HG03442 (cell line): ENCODE results near the gene CASP8AP2.
"Not testable (repeated sequence)": the region's sequence is repeated elsewhere in the genome, so short reads cannot be mapped to it uniquely, and the experiment has no call there.

Source experiments
- ATAC-seq: cut with Tn5 transposase; IDR thresholded peaks from one replicate; pipeline ENCODE4 v1.9.1; 2021; ENCODE audit warnings: mild to moderate bottlenecking, moderate library complexity; ENCODE audit not compliant: unreplicated experiment

The CASP8AP2 gene

DNA sequence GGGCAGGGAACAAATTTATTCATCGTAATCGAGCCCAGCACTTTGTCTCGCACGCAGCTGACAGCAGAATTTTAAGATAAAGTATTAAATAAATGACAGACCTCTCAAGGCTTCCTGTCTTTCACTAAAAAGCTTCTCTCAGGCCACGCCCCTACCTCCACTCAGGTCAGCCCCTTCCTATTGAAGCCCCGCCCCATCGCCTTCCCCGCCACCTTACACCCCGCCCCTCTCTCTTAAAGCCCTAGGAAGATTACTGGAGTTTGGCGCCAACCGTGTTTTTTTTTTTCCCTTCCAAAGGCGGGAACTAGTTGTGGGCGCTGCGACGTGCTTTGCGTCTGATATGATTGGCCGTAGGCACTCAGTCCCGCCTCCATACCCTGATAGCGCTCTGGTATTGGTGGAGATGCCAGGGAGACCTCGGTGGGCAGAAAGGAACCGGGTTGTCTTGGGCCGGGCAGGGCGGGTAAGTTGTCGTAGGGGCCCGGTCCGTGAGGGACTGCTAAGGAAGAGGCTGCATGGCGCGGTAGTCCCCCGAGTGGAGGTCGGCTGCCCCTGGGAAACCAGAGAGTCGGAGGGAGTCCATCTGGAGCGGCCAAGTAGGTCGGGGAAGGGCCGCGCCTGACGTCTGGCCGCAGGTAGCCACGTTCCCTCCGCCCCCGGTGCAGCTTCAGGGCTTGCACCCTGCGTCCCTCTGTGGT is at the start of gene CASP8AP2:
Gene CASP8AP2 (plus strand): TSS at position 409 of the 698 bp plus-strand sequence.
- peak; percentile 97 for ATAC-seq

DNA sequence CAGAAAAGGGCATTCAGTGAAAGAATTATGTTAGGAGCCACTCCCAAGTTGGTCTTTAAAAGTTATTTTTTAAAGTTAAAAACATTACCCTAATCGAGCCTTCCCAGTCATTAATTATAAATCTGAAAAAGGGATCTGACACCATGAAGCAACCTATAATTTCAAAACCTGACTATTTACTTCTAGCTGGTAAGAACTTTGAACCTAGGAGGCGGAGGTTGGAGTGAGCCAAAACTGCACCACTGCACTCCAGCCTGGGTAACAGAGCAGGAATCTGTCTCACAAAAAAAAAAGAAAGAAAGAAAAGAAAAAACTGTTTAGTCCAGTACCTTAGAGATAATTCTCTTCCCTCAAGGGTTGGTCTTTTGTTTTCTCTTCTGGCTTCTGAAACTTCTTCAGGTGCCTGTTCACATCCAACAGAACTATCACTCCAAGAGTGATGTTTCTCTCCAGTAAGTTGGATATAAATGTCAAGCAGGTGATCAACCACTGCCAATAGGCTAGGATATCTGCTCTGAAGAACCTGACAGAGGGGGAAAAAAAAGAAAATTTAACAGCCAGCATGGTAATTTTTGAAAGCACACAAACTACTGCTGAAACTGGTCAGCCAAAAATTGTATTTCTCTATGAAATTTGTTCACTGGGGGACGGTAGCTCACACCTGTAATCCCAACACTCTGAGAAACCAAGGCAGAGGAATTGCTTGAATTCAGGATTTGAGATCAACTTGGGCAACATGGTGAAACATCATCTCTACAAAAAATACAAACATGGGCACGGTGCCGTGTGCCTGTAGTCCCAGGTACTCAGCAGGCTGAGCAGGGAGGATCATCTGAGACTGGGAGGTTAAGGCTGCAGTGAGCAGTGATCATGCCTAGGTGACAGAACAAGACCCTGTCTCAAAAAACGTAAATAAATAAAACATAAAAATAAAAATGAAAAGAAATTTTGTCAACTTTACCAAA is 48.3 kb upstream of the CASP8AP2 start:
- no peak for ATAC-seq

DNA sequence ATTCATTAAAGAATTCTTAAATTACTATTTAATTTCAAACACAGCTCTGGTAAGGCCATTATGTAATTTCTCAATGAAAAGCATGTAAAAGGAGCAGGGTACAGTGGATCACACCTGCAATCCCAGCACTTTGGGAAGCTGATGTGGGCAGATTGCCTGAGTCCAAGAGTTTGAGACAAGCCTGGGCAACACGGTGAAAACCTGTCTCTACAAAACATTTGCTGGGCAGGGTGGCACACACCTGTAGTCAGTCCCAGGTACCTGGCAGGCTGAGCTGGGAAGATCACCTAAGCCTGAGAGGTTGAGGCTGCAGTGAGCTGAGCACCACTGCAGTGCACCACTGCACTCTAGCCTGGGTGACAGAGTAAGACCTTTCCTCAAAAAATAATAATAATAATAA is 47.5 kb upstream of the CASP8AP2 start:
- no peak for ATAC-seq

DNA sequence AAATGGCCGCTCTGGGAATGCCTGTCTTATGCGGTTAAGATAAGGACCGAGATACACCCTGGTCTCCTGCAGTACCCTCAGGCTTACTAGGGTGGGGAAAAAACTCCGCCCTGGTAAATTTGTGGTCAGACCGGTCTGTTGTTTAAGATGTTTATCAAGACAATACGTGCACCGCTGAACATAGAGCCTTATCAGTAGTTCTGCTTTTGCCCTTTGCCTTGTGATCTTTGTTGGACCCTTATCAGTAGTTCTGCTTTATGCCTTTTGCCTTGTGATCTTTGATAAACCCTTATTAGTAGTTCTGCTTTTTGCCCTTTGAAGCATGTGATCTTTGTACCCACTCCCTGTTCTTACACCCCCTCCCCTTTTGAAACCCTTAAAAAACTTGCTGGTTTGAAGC is 46.4 kb upstream of the CASP8AP2 start:
- ATAC-seq = not testable (repeated sequence)

DNA sequence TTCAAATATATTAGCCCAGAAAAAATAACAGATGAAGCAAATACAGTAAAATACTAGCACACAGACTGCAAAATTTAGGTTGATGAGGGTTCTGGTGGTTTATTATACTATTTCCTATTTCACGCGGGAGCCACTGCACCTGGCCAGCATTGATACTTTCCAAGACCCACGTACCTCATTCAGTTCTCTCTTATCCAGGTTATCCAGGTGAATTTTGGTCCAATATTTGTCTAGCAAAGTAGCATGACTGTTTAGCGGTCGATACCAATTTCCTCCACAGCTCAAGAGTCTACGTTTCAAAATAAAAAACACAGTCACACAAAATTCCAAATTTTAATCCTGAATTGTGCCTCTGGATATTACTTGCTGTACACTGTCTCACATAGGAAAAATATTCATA is 44.8 kb upstream of the CASP8AP2 start:
- ATAC-seq = no peak

DNA sequence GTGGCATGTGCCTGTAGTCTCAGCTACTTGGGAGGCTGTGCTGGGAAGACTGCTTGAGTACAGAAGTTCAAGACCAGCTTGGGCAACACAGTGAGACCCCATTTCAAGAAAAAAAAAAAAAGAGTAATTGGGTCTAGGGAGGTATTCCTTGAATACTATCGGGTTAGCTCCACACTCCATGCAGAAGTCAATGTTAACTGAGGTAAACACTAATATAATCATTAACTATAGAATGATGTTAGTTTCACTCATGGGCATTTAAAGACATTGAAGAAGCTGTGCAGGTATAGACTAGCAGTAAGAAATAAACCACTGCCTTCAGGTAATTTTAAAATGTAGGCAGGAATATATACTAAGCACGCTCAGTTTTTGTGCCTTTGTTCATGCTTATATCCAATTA is 42.7 kb upstream of the CASP8AP2 start:
- ATAC-seq = no peak

DNA sequence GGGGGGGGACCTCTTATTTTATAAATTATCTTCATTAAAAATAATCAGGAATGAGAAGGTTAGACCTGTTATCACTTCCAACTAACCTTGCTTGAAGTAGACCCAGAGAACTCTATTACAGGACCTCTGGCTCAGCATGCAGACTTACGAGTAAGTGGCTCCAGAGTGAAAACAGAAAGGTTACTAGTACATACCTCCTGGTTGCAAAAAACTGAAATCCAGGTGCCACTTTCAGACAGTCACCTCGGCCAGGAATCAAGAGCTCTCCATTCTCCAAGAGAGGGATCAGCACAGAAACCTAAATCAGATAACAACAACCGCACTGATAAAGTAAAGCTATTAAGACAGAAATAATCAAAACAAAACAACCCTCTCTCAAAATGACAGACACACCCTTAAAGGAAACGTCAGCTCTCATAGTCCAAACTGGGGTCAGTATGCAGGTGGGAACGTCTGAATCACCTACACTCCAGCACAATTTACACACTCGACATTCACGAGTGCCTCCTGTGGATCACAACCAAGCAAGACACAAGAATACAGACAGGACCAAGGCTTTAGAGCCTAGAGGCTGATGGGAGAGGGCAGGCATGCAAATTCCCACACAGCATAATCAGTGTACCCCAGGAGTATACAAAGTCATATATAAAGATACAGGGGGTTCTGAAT is 41.9 kb upstream of the CASP8AP2 start:
- no peak for ATAC-seq

DNA sequence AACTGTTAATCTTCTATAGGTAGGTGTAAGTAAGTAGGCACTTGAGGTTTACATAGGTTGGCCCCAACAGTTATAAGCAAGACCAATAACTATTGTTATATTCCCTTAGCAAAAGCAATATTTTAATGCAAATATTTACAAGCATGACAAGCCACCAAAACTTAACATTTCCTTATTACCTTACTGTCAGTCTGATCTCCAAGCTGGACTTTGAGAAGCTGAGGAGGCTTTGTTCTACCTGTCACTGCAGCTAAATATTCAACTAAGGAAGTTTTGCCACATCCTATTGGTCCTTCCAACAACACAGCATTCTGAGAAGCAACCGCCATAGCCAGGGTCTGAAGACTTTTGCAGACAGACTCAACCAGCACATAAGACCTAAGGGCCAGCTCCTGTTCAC is 39.7 kb upstream of the CASP8AP2 start:
- ATAC-seq = no peak

DNA sequence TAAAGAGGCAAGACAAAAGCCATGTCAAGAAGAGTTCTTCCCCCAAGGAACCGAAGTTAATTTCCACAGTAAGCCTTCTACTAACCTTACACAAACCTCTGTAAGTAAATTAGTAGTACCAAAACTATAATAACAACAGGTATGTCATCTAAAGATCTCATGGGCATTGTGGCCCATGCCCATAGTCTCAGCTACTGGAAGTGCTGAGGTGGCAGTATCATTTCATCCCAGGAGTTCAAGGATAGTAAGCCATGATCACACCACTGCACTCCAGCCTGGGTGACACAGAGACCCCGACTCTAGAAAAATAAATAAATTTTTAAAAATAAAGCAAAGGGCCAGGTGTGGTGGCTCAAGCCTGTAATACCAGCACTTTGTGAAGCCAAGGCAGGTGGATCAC is 39.3 kb upstream of the CASP8AP2 start:
- ATAC-seq = no peak

DNA sequence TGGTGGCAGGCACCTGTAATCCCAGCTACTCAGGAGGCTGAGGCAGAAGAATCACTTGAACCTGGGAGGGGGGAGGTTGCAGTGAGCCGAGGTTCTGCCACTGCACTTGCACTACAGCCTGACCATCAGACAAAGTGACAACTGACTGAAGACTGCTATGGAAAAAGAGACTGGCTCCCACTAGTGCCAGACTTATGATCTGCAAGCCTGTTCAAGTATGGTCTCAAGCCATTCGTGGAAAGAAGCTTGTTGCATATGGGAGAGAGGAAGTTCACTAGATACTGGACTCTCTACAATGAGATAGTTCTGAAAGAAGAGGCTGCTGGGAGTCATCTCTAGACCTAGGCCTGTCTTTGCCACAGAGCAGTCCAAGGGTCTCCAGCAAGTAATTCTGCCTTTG is 36.8 kb upstream of the CASP8AP2 start:
- ATAC-seq = peak; percentile 72

DNA sequence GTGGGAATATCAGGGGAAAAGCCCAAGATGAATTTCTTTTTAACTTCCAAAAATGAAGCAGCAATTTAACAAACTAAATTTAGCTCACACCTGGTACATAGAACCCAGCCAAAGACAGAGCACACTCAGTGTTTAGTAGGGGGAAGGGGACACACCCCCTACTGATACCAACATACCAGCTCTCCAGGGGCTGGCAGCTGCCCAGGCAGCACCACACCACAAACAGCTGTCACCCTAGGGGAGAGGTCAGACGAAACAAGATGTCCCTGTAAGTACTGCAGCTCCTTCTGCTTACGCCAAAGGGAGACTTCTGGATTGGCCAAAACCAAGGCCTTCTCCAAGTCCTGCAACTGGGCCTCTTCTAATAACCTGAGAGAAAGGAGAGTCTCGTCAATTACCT is 36.1 kb upstream of the CASP8AP2 start:
- ATAC-seq = no peak

DNA sequence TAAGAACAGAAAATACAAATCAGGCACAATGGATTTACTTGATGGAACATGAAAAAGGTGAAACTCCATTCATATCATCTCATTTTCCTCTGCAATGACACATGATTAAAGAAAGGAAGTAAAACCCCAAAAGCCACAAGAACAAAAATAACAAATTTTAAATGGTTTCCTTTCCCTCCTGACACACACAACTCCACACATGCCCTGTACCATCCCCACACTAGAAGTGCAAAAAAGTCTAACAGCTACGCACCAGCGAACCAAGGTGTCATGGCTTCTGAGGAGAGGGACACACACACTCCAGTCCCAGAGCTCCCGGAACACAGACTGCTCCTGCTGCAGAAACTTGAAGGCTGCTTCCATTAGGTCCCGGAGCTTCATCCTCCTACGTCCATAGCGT is 35.4 kb upstream of the CASP8AP2 start:
- ATAC-seq = no peak

DNA sequence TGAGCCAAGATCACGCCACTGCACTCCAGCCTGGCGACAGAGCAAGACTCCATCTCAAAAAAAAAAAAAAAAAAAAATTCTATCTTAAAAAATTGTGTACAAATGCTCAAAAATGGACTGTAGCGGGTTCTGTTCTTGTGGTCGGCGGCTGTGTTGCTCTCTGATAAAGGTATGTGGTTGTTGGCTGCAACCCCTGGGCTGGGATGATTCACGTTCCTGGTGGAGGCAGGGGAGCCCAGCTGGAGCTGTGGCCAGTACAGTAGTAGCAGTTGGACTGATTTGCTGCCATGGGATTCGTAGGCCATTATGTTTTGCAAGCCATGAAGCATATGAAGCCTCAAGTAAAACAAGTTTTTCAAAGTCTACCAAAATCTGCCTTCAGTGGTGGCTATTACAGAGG is 32.4 kb upstream of the CASP8AP2 start:
- ATAC-seq = no peak

DNA sequence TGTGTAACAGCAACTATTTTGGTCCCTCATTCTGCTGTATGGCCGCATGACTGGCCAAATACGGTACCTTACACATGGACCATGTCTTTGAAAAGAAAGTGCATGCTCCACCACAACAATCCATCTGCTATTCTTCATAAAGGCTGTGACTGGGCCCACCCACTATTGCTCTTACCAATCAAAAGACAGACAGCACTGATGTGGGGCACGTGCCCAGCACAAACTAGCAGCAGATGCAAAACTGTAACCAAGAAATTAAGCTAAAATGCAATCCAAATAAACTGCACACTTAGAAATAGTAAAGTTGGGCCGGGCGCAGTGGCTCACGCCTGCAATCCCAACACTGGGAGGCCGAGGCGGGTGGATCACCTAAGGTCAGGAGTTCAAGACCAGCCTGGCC is 30.6 kb upstream of the CASP8AP2 start:
- ATAC-seq = no peak

DNA sequence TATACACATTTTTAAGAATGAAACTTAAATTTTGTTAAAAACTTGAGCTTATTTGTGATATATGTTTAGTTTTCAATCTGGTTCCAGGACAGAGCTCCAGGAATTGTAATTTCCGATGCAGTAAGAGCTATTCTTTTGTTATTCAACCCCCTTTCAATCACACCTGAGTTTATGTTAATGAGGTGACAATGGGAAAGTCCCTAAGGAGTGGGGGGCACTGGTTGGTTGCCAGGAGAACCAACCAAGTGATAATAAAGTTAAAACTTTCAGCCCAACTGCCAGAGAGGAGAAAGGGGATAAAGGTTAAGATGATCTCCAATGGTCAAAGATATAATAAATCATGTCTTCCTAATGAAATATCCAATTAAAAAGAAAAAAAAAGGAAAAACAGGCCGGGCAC is 29.9 kb upstream of the CASP8AP2 start:
- ATAC-seq = no peak

DNA sequence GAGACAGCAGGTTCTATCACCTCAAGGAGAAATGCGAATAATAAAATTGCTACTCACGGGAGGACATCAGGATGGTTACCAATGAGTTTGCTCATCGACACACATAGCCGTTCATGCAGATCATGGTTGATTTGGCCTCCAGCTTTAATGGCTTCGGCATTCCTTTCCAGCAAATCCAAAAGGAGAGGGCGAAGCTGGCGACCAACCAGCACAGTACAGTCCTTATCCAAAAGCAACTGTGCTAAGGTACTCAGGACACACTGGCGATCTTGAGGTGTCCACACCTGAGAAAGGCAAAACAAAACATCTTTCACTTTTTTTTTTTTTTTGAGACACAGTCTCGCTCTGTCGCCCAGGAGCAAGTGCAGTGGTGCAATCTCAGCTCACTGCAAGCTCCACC is 26.4 kb upstream of the CASP8AP2 start:
- no peak for ATAC-seq

DNA sequence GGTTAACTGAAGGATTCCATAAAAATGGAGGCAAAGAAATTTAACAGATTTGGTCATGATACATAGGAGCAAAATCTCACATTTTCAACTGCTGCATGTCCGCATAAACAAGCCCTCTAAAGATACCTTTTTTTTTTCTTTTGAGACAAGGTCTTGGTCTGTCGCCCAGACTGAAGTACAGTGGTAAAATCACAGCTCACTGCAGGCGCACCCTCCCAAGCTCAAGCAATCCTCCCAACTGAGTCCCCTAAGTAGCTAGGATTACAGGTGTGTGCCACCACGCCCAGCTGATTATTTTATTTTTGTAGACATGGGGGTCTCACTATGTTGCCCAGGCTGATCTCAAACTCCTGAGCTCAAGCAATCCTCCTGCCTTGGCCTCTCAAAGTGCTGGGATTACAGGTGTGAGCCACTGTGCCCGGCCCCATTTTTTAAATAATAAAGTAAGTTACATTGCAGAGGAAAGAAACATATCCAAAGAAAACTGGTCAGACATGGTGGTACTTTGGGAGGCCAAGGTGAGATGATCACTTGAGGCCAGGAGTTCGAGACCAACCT is 23.8 kb upstream of the CASP8AP2 start:
- ATAC-seq = no peak

DNA sequence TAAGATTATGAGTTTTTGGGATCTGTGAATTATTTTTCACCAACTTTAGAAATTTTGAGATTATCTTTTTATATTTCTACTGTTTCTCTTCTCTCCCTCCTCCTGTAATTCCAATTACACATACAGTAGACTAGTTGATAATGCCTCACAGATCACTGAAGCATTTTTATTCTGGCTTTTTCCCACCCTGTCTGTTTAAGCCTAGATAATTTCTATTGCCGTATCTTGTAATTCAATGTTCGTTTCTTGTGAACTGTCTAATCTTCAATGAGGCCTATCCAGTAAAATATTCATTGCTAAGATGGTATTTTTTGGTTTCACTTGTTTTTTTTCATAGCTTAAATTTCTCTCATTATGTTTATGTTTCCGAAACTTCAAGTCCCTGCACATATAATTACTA is 22.1 kb upstream of the CASP8AP2 start:
- ATAC-seq = no peak

DNA sequence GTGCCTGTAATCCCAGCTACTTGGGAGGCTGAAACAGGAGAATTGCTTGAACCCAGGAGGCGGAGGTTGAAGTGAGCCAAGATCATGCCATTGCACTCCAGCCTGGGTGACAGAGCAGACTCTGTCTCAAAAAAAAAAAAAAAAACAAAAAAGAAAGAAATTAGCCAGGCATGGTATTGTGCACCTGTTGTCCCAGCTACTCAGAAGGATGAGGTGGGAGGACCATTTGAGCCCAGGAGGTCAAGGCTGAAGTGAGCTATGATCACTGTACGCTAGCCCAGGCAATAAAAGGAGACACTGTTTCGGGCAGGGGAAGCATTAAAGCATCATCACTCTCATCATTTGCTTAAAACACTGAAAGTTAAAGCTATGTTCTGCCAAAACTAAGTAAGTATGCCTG is 16.3 kb upstream of the CASP8AP2 start:
- ATAC-seq = not testable (repeated sequence)

DNA sequence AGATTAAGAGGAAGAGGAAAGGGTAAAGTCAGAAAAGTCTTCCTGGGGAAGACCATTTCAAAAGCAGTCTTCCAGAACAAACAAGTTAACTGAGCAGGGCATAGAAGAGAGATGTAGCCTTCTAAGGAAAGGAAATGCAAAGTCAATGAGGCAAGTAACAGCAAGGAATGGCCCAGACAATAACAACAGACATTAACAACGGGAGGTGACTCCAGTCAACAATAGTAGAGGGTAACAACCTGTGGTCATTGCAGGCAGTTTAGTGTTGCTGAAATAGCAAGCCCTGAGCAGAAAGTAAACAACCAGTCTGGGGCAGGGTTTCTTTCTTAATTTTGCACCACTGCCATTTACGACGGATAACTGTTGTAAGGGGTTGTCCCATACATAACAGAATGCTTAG is 12.2 kb upstream of the CASP8AP2 start:
- ATAC-seq = no peak

DNA sequence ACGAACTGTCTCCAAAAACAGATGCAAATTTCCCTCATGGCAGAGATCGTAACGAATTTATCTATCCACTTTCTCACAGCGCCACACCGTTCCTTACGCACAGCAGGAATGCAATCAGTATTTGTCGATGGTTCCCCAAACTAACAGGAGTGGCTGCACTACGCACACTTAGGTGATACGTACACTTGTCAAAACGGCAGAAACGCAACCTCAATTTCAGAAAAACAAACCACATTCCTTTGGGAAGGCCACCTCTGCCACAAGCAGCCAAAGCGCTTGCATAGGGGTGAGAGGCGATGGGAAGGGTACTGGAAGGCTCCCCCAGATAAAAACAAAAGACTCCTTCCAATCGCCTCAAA is 10.7 kb upstream of the CASP8AP2 start:
- peak; percentile 14 for ATAC-seq
